ENCODE data around the gene ZNF362.
A peak's percentile ranks its signal among the peaks of the same experiment; 100 is the strongest.

ZNF362 gene

GRCh38 chr1:33246171-33246570 lies 10.1 kb upstream of the ZNF362 start:
- DNase-seq, result no peak

- DNase-seq, result no peak
Observed at GRCh38 chr1:33247545-33247944, 8.7 kb upstream of the ZNF362 start.

GRCh38 chr1:33248244-33248643 lies 8.0 kb upstream of the ZNF362 start:
- no peak for DNase-seq

- DNase-seq, result no peak
Observed at GRCh38 chr1:33249422-33249821, 6.9 kb upstream of the ZNF362 start.

GRCh38 chr1:33250217-33250616 lies 6.1 kb upstream of the ZNF362 start:
- no peak for DNase-seq

- DNase-seq, result no peak
Observed at GRCh38 chr1:33250724-33251123, 5.6 kb upstream of the ZNF362 start.

GRCh38 chr1:33254491-33254890 lies 1.8 kb upstream of the ZNF362 start:
- no peak for DNase-seq

GRCh38 chr1:33255347-33256220 lies 708 bp upstream of the ZNF362 start:
- DNase-seq, result peak; percentile 33

- no peak for DNase-seq
Observed at GRCh38 chr1:33256221-33256470, 146 bp upstream of the ZNF362 start.

- no peak for DNase-seq
Observed at GRCh38 chr1:33257207-33257771, 997 bp downstream of the ZNF362 start.

GRCh38 chr1:33257772-33258712 lies 1.8 kb downstream of the ZNF362 start:
- DNase-seq, result no peak

- DNase-seq, result no peak
Observed at GRCh38 chr1:33258788-33259274, 2.5 kb downstream of the ZNF362 start.

GRCh38 chr1:33259879-33260278 lies 3.6 kb downstream of the ZNF362 start:
- no peak for DNase-seq

- DNase-seq, result no peak
Observed at GRCh38 chr1:33260439-33260838, 4.1 kb downstream of the ZNF362 start.

- DNase-seq, result no peak
Observed at GRCh38 chr1:33261344-33261743, 5.1 kb downstream of the ZNF362 start.

GRCh38 chr1:33263890-33264504 lies 7.7 kb downstream of the ZNF362 start:
- no peak for DNase-seq

GRCh38 chr1:33265780-33266605 lies 9.7 kb downstream of the ZNF362 start:
- DNase-seq, result no peak

- no peak for DNase-seq
Observed at GRCh38 chr1:33266766-33267165, 10.5 kb downstream of the ZNF362 start.

- no peak for DNase-seq
Observed at GRCh38 chr1:33267468-33268205, 11.3 kb downstream of the ZNF362 start.

- no peak for DNase-seq
Observed at GRCh38 chr1:33268457-33268856, 12.2 kb downstream of the ZNF362 start.

- DNase-seq, result no peak
Observed at GRCh38 chr1:33268927-33269610, 12.8 kb downstream of the ZNF362 start.

Data from activated gamma-delta T cell treated with Interleukin-2 at 50 U/mL for 16 hours (primary cell).